ENCODE measurements around the gene ZNF571. TPM values are rescaled to one million over a fixed set of nuclear protein-coding genes. Genes with fewer than 3 reads are reported as not detected.

ZNF571 gene
- total and polyA plus RNA-seq, 10 of the 15 experiments (the other 5 are each of a cell fraction or from before 2014, with no cell fraction given), result 0.27 to 1.5 (median 0.45) TPM

DNA sequence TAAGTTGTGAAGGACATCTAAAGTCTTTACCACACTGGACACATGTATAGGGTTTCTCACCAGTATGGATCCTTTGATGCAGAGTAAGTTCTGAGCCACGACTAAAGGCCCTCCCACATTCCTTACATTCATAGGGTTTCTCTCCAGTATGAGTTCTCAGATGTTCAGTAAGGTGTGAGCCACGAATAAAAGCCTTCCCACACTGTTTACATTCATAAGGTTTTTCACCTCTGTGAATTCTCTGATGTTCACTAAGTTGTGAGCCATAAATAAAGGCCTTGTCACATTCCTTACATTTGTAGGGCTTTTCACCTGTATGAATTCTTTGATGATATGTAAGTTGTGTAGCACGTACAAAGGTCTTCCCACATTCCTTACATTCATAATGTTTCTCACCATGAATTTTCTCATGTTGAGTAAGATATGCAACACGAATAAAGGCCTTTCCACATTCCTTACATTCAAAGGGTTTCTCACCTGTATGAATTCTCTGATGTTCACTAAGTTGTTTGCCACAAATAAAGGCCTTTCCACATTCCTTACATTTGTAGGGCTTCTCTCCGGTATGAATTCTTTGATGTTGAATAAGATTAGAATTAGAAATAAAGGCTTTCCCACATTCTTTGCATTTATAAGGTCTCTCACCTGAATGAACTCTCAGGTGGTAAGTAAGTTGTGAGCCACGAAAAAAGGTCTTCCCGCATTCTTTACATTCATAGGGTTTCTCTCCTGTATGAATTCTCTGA is 29.8 kb downstream of the ZNF571 start:
- Histone ChIP-seq H2AFZ (ENCODE audit: control insufficient read depth, low read depth, low read length) (no peak overlapping the region), H3K4me2 (ENCODE audit: control insufficient read depth, insufficient read depth) (no peak overlapping the region), H3K4me1 (ENCODE audit: control insufficient read depth, insufficient read depth, low read length) (no peaks in the 10 kb centered on the region), H3K9me3 (replicated peaks; ENCODE audit: control insufficient read depth, insufficient read depth, low read length) (peaks cover 20% of the 10 kb centered on the region), H4K20me1 (ENCODE audit: control insufficient read depth, insufficient read depth) (no peaks in the 10 kb centered on the region), H3K27ac (ENCODE audit: control insufficient read depth, insufficient read depth) (no peak overlapping the region), H3K36me3 (ENCODE audit: control insufficient read depth in 2 of 2, insufficient read depth in 2 of 2, low read length in 1 of 2) (no peaks in the 10 kb centered on the region), H3K4me3 (no peak overlapping the region), H3K27me3 (replicated peaks in 1 of 2; ENCODE audit: control insufficient read depth in 2 of 2, insufficient read depth in 2 of 2, low read length in 1 of 2) (no peaks in the 10 kb centered on the region), H3K9ac (ENCODE audit: control insufficient read depth, insufficient read depth, low read length) (no peak overlapping the region), H3K79me2 (ENCODE audit: control insufficient read depth, insufficient read depth, low read length) (no peaks in the 10 kb centered on the region)
- ATAC-seq (no peak), DNase-seq (ENCODE audit: low read depth, low spot score) (no peak), FAIRE-seq (no peak)
- ChIA-PET SMC1A (ENCODE audit: uncharacterized antibody, unreplicated experiment) (no interaction called here), CTCF (no interaction called here), RAD21 (ENCODE audit: unreplicated experiment) (no interaction called here), POLR2A (no interaction called here)
- 58% methylated on average over 7 of the region's 7 CpGs for WGBS (ENCODE audit: insufficient coverage, insufficient replicate concordance, low lambda C conversion rate, missing lambda C conversion rate)
- no TSS peak for BruUV-seq (replicated peaks)
- intact Hi-C loops (cut with micrococcal nuclease; ENCODE audit: unreplicated experiment), result no loop called here
- TF ChIP-seq ZNF384 (IDR thresholded peaks at IDR 0.05; ENCODE audit: borderline replicate concordance, low read depth, low read length) (no peak), SMARCA5 (IDR thresholded peaks at IDR 0.05) (no peak), ZNF274 (IDR thresholded peaks at IDR 0.05; ENCODE audit: insufficient read depth, insufficient read length) (peak; percentile 92), BMI1 (IDR thresholded peaks at IDR 0.05; ENCODE audit: borderline replicate concordance) (no peak), MTA3 (IDR thresholded peaks at IDR 0.05; ENCODE audit: borderline replicate concordance, low read length) (no peak), CREB1 (IDR thresholded peaks at IDR 0.05; ENCODE audit: low read depth) (no peak), HDAC2 (IDR thresholded peaks at IDR 0.05) (no peak)
- in situ Hi-C loops (cut with MboI), result no loop called here

DNA sequence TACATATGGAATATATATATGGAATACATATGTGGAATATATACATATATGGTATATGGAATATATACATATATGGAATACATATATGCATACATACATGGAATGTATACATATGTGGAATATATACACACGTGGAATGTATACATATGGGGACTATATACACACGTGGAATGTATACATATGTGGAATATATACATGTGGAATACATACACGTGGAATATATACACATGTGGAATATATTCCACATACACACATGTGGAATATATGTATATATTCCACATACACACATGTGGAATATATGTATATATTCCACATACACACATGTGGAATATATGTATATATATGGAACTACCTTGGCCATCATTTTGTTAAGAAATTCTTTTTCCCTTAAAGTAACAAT is 31.1 kb downstream of the ZNF571 start:
- 14% methylated on average over 3 of the region's 3 CpGs for WGBS (ENCODE audit: insufficient coverage, insufficient replicate concordance, low lambda C conversion rate, missing lambda C conversion rate)
- no peak for FAIRE-seq

More for the DNA sequence above, 31.1 kb downstream of the ZNF571 start:
- Histone ChIP-seq H3K4me3 (no peak overlapping the region), H3K27me3 (replicated peaks in 1 of 2; ENCODE audit: control insufficient read depth in 2 of 2, insufficient read depth in 2 of 2, low read length in 1 of 2) (no peaks in the 10 kb centered on the region), H2AFZ (ENCODE audit: control insufficient read depth, low read depth, low read length) (no peak overlapping the region), H4K20me1 (ENCODE audit: control insufficient read depth, insufficient read depth) (no peaks in the 10 kb centered on the region), H3K9ac (ENCODE audit: control insufficient read depth, insufficient read depth, low read length) (no peak overlapping the region), H3K36me3 (ENCODE audit: control insufficient read depth in 2 of 2, insufficient read depth in 2 of 2, low read length in 1 of 2) (no peaks in the 10 kb centered on the region), H3K9me3 (replicated peaks; ENCODE audit: control insufficient read depth, insufficient read depth, low read length) (peaks cover 18% of the 10 kb centered on the region), H3K4me2 (ENCODE audit: control insufficient read depth, insufficient read depth) (no peak overlapping the region), H3K4me1 (ENCODE audit: control insufficient read depth, insufficient read depth, low read length) (no peaks in the 10 kb centered on the region), H3K79me2 (ENCODE audit: control insufficient read depth, insufficient read depth, low read length) (no peaks in the 10 kb centered on the region), H3K27ac (ENCODE audit: control insufficient read depth, insufficient read depth) (no peak overlapping the region)
- no TSS peak for BruUV-seq (replicated peaks)
- CTCF ChIA-PET, result no interaction called here
- TF ChIP-seq CHD2 (IDR thresholded peaks at IDR 0.05; ENCODE audit: borderline replicate concordance, low read depth, low read length), result no peak
- no peak for ATAC-seq
- no peak for DNase-seq (ENCODE audit: low read depth, low spot score)
- SMC1A ChIA-PET (ENCODE audit: uncharacterized antibody, unreplicated experiment), result no interaction called here
- RAD21 ChIA-PET (ENCODE audit: unreplicated experiment), result no interaction called here
- intact Hi-C loops (cut with micrococcal nuclease; ENCODE audit: unreplicated experiment), result no loop called here
- in situ Hi-C loops (cut with MboI), result no loop called here
- POLR2A ChIA-PET, result no interaction called here

Measured in GM12878 (cell line).